Endometrial microvascular endothelial cells (primary cell): Measurements from ENCODE around the gene TEX19. TPM values are rescaled to one million over a fixed set of nuclear protein-coding genes. Genes with fewer than 3 reads are reported as not detected.

Experiments used
- in situ Hi-C: cut with HindIII; loops from 2 replicates; pipeline ENCODE4 v1.10.0; 2017; ENCODE audit warnings: low sequenced_read_pairs, low pct_unique_long_range_greater_than_20kb; ENCODE audit errors: inconsistent ontology term
- total RNA-seq: library from RNA; depleted of rRNA; stranded (reverse); fragments of >200 nt; gene quantifications from one replicate; pipeline ENCODE4 v1.2.3, GENCODE V29; 2015; ENCODE audit errors: inconsistent ontology term

Gene TEX19
- total RNA-seq, 1 donor from 2014 or later, result not detected

DNA sequence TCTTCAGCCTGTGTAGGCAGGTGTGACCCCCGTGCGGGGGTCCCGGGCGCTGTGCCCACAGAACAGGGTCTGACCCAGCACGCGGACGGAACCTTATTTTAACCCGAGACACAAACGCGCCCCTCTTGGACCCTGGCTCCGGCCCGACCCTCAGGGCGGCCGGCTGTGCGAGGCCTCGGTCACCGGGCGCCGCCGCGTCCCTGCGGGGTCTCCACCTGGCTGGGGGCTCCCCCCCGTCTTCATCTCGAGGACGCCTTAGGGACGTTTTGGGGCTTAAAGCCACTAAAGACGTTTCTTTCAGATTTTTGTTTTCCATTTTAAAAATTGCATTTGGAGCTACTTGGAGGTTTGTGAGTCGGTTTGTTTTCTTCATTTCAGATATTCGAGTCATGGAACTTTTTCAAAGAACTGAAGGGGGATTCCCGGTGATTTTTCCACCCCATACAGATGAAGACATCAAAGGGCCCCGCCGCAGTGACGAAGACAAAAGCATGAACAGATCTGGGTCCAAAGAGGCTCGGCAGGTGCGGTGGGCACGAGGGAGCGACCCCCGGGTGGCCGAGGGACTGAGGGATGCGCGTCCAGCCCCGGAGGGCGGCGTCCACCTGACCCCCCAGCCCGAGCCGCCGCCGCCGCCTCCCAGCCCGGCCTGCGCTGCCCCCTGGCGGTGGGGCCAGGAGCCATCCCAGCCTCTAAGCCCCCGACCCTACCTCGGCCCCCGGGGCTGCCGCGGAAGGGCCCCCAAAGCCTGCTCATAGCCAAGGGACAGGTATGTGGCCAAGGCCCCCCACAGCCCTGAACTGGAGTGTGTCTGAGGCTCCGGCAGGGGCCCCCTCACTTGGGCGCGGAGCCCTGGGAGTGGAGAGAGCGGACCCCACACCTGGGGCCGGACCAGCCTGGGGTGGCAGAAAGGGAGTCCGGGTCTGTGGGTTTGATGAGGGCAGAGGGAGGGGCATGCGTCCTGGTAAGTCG, 37.8 kb upstream of the TEX19 start:
- in situ Hi-C loops, result no loop called here

- in situ Hi-C loops, result no loop called here
These were observed 37.0 kb upstream of the TEX19 start for GRCh38 chr17:82321947-82322466.

GRCh38 chr17:82322526-82323453, 36.3 kb upstream of the TEX19 start:
- in situ Hi-C loops, result no loop called here

DNA sequence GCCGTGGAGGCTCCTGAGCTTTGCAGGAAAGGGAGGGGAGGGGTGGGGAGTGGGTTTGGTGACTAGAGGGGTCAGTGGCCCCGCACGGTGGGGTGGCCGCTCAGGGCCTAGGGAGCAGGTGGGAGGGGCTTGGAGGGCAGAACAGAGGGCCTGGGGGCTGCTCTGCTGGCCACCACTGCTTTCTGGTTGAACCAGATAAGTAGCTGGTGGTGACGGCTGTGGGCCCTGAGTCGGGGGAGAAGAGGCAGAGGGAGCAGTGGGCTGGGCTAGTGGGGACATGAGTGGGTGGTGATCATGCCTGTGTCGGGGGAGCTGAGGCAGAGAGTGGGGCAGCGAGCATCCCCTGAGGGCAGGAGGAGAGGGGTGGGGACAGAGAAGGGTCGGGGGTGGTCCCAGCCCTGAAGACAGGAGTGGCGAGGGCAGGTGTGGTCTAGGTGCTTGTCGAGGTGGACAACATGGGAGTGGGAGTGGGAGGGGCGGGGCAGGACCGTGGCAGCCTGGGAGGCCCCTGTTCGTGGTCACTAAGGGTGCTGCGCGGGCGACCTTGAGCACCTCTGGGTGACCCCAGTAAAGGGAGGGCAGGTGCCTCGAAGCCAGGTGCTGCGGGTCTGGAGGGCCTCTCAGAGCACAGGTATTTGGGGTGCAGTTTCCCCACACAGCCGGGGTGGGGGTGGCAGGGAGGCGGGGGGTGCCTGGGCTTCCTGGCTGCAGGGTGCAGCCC, 35.4 kb upstream of the TEX19 start:
- in situ Hi-C loops, result no loop called here

GRCh38 chr17:82324566-82325285, 34.3 kb upstream of the TEX19 start:
- in situ Hi-C loops, result loop anchor here (25.0 kb wide), 2 partner anchors 113 to 213 kb away; no protein-coding TSS in a partner anchor

DNA sequence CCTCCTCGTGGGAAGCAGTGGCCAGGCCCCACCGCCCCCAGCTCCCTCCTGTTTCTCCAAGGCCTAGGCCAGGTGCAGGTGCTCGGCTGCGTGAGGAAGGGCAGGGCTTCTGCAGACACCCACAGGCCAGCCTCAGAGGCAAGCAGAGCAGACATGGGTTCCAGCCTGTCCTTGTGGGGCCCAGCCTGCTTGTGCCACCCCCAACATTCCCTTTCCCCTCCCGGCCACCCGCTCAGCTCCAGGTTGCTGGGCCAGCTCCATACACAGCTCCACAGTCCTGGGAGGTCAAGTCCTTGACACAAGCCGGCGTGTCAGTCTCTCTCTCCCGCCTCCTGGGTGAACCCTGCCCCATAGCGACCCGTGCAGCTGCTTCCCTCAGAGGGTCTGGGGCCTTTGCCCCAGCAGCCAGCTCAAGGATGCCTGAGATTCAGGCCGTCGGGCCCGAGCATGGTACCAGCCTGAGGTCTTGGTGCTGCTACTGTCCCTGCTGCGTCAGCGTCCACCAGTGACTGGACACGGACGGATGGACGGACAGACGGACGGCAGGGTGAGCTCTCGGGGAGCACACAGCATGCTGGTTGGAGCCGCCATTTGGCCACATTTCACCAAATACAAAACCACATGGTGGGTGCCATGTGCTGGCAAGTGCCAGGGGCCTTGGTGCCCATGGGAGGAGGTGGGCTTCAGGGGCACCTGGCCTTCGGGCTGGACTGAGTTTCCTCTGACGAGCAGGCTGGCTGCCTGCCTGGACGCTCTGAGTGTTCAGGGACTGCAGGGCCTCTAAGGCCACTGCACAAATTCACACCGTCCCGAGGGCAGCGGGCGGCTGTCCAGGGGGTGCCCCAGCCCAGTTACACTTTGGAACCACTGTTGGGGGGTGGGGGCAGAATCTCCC, 33.5 kb upstream of the TEX19 start:
- in situ Hi-C loops, result loop anchor here (25.0 kb wide), 2 partner anchors 112 to 212 kb away; no protein-coding TSS in a partner anchor

DNA sequence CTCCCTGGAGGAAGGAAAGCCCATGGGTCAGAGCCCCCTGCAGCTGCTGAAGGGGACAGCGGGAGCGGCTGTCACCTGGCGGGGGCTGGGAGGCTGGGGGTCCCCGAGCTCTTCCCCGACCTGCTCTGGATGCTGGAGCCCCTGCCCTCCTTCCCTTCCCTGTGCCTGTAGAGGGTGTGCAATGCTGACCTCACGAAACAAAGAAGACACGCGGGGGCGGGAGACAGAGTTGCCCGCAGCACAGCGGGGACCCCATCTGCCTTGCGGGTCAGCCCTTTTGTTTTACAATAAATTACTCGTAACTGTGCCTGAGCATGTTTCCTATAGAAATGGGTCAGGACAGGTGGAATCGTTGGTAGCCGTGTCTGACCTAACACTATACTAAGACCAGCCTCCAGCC, 31.8 kb upstream of the TEX19 start:
- in situ Hi-C loops, result loop anchor here (25.0 kb wide), 2 partner anchors 110 to 210 kb away; no protein-coding TSS in a partner anchor

DNA sequence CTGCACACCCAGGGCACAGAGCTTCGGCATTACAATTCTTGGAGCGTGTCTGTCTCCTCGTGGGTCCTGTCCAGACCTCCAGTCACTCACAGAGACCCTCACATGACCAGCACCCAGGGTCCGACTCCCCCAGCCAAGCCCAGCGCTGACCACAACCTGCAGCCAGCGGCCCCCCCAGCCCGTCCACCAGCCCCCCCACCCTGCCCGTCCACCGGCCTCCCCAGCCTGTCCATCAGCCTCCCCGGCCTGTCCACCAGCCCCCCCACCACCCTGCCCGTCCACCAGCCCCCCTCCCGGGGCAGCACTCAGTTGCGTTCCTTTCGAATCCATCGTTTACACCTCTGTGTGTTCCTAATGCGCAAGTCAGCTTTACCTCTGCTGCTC, 31.3 kb upstream of the TEX19 start:
- in situ Hi-C loops, result loop anchor here (25.0 kb wide), 2 partner anchors 110 to 210 kb away; no protein-coding TSS in a partner anchor

GRCh38 chr17:82328141-82328993, 30.7 kb upstream of the TEX19 start:
- in situ Hi-C loops, result loop anchor here (25.0 kb wide), 2 partner anchors 109 to 209 kb away; no protein-coding TSS in a partner anchor

GRCh38 chr17:82328994-82329507, 30.0 kb upstream of the TEX19 start:
- in situ Hi-C loops, result loop anchor here (25.0 kb wide), 2 partner anchors 108 to 208 kb away; no protein-coding TSS in a partner anchor

DNA sequence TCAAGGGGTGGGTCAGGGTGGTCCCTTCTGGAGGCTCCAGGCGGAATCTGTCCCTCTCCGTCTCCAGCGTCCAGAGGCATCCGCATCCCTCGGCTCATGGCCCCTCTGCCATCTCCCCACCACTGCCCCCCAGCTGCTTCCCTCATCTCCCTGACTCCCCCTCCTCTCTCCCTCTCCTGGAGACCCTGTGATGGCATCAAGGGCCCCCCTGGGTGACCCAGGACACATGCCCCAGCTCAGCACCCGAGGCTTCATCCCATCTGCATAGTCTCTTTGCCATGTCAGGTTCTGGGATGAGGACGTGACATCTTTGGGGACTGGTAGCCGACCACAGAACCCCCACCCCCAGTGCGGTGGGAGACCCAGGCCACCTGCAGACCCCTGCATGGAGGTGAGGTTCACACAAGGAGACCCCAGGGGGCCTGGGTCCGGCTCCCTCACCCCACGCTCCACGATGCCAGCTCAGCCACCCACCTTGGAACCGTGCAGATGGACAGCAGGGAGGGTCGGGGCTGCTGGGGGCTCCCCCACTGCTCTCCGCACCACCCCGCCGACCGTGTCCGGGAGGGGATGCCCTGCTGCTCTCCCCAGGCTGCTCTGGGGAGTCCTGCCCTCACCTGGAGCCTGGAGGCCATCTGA, 29.2 kb upstream of the TEX19 start:
- in situ Hi-C loops, result loop anchor here (25.0 kb wide), 2 partner anchors 107 to 207 kb away; no protein-coding TSS in a partner anchor

- in situ Hi-C loops, result loop anchor here (25.0 kb wide), 2 partner anchors 107 to 207 kb away; no protein-coding TSS in a partner anchor
These were observed 28.5 kb upstream of the TEX19 start for GRCh38 chr17:82330322-82331239.

- in situ Hi-C loops, result loop anchor here (25.0 kb wide), 2 partner anchors 106 to 206 kb away; no protein-coding TSS in a partner anchor
These were observed 27.6 kb upstream of the TEX19 start for GRCh38 chr17:82331345-82331939.
